Caco-2 (cell line): ENCODE measurements around the gene CHST13. TPM values are rescaled to one million over a fixed set of nuclear protein-coding genes. Genes with fewer than 3 reads are reported as not detected.
A peak's percentile ranks its signal among the peaks of the same experiment; 100 is the strongest.

Experiments used
- BruUV-seq: library from RNA; stranded (reverse); fragments of 400-500 nt; replicated peaks from 2 replicates; lab custom pipeline; 2021; lab: Mats Ljungman, UMichigan
- CTCF ChIA-PET: fragments of 300-600 bp; sonication (Branson Sonifier 250); formaldehyde crosslinking; loops from one replicate; lab custom pipeline; 2022; ENCODE audit warnings: antibody characterized with exemption; lab: Charles Lee
- POLR2A ChIA-PET: fragments of 300-600 bp; sonication (Branson Sonifier 250); formaldehyde crosslinking; loops from one replicate; lab custom pipeline; 2022; ENCODE audit warnings: antibody characterized with exemption; lab: Charles Lee
- DNase-seq, 2 experiments: peaks; one replicate each; pipeline versions ENCODE4 v3.0.0 to v3.0.0-alpha.2; 2020 to 2022
- H3K27me3 ChIP-seq: replicated peaks from 2 replicates; pipeline ENCODE4 v1.6.0; 2011; ENCODE audit warnings: low read length; ENCODE audit not compliant: control insufficient read depth, insufficient read depth
- H3K36me3 ChIP-seq: 2 replicates; pipeline ENCODE4 v1.5.1; 2011; ENCODE audit warnings: low read length; ENCODE audit not compliant: control insufficient read depth, insufficient read depth
- H3K4me1 ChIP-seq: fragments of 250-450 bp; sonication (Bioruptor Pico); 2 replicates; pipeline ENCODE4 v1.5.1; 2020; ENCODE audit warnings: mild to moderate bottlenecking
- H3K4me3 ChIP-seq: 2 replicates; pipeline ENCODE4 v1.5.1; 2011; ENCODE audit warnings: low read depth, mild to moderate bottlenecking, control low read depth, low read length
- H3K9me3 ChIP-seq: fragments of 250-450 bp; sonication (Bioruptor Pico); 2 replicates; pipeline ENCODE4 v1.5.1; 2020; ENCODE audit warnings: mild to moderate bottlenecking, moderate library complexity
- H3K27ac Mint-ChIP-seq: one replicate; pipeline ENCODE4 v1.8.0; 2022; ENCODE audit warnings: mixed read lengths; ENCODE audit not compliant: unreplicated experiment
- H3K27me3 Mint-ChIP-seq: one replicate; pipeline ENCODE4 v1.8.0; 2022; ENCODE audit warnings: mixed read lengths; ENCODE audit not compliant: insufficient read depth, unreplicated experiment
- H3K36me3 Mint-ChIP-seq: one replicate; pipeline ENCODE4 v1.8.0; 2022; ENCODE audit warnings: mild to moderate bottlenecking, mixed read lengths; ENCODE audit not compliant: insufficient read depth, unreplicated experiment
- H3K4me1 Mint-ChIP-seq: one replicate; pipeline ENCODE4 v1.8.0; 2022; ENCODE audit warnings: low read depth, mixed read lengths; ENCODE audit not compliant: unreplicated experiment
- H3K4me3 Mint-ChIP-seq: one replicate; pipeline ENCODE4 v1.8.0; 2022; ENCODE audit warnings: mild to moderate bottlenecking, moderate library complexity, mixed read lengths; ENCODE audit not compliant: unreplicated experiment
- H3K9me3 Mint-ChIP-seq: one replicate; pipeline ENCODE4 v1.8.0; 2022; ENCODE audit warnings: mixed read lengths; ENCODE audit not compliant: unreplicated experiment
- intact Hi-C: fragments of 100-400 bp; cut with micrococcal nuclease; formaldehyde crosslinking; loops from one replicate; pipeline ENCODE4 v1.10.0; 2022; ENCODE audit not compliant: unreplicated experiment
- total RNA-seq: library from RNA; stranded (reverse); gene quantifications from 2 replicates; pipeline ENCODE4 v1.2.3, GENCODE V29; 2022
- TF ChIP-seq, protein P1 (sequence below), 2 experiments: fragments of 200-600 bp in 1 of 2; IDR thresholded peaks; 1 replicate in 1 of 2; 2 replicates in 1 of 2; pipeline versions ENCODE4 v1.5.1 to v1.8.0; 2011 to 2022; ENCODE audit warnings: antibody characterized with exemption in 1 of 2, control low read depth in 1 of 2, inconsistent platforms in 1 of 2, low read depth in 1 of 2, low read length in 1 of 2, mild to moderate bottlenecking in 1 of 2, moderate library complexity in 1 of 2; ENCODE audit not compliant: insufficient read depth in 1 of 2, severe bottlenecking in 1 of 2, unreplicated experiment in 1 of 2

CHST13 gene
- total RNA-seq, 1 experiment from 2014 or later = 25.3 TPM

DNA sequence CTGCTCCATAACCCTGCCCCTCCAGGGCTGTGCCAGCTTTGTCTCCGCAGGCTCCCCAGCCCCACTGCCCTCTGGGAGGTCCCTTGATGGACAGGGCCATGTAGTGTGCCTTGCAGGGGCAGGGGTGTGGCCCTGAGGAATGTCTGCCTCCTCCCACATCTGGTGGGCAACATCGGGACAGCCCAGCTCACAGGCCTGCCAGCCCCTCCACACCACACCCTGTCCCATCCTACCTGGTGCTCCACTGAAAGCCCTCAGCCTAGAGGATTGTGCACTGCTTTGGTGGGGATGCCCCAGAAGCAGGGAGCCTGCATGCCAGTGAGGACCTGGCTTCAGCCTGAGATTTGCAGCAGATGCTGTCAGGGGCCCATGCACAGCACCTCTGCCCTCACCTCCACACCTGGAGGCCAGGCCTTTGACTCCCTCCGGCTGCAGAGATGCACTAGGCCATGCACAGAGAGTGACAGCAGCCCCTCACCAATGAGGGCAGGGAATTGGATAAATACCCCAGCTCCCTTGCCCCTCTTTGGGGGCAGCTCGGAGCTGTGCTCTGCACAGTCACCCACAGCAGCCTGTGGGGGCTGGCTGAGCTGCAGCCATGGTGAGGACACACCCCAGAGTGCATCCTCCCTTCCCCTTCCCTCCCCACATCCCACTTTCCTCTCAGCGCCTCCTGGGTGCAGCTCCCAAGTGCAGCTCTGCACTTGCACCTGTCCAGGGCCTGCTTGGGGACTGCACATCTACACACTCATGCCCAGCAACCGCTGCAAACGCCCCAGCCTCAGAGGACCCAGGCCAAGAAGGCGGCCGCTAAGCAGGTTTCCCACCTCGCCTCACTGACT lies 32.1 kb downstream of the CHST13 start:
- CTCF ChIA-PET = no interaction called here
- H3K27me3 ChIP-seq = no peaks in the 10 kb centered on the region
- no peaks in the 10 kb centered on the region for H3K9me3 ChIP-seq
- TF ChIP-seq, protein P1, sequence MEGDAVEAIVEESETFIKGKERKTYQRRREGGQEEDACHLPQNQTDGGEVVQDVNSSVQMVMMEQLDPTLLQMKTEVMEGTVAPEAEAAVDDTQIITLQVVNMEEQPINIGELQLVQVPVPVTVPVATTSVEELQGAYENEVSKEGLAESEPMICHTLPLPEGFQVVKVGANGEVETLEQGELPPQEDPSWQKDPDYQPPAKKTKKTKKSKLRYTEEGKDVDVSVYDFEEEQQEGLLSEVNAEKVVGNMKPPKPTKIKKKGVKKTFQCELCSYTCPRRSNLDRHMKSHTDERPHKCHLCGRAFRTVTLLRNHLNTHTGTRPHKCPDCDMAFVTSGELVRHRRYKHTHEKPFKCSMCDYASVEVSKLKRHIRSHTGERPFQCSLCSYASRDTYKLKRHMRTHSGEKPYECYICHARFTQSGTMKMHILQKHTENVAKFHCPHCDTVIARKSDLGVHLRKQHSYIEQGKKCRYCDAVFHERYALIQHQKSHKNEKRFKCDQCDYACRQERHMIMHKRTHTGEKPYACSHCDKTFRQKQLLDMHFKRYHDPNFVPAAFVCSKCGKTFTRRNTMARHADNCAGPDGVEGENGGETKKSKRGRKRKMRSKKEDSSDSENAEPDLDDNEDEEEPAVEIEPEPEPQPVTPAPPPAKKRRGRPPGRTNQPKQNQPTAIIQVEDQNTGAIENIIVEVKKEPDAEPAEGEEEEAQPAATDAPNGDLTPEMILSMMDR (IDR thresholded peaks at IDR 0.05; ENCODE audit: insufficient read depth in 1 of 2, low read depth in 1 of 2, low read length in 1 of 2, severe bottlenecking in 1 of 2, unreplicated experiment in 1 of 2) = no peak
- Mint-ChIP-seq H3K9me3 (no peaks in the 10 kb centered on the region), H3K27me3 (peaks cover 7% of the 10 kb centered on the region), H3K27ac (no peak overlapping the region), H3K4me1 (no peaks in the 10 kb centered on the region), H3K36me3 (no peaks in the 10 kb centered on the region), H3K4me3 (no peak overlapping the region)
- DNase-seq = peak in 1 of 2 experiments; percentile 22
- H3K4me3 ChIP-seq = no peak overlapping the region
- intact Hi-C loops = no loop called here
- no peaks in the 10 kb centered on the region for H3K4me1 ChIP-seq
- H3K36me3 ChIP-seq = no peaks in the 10 kb centered on the region
- POLR2A ChIA-PET = no interaction called here
- BruUV-seq = no TSS peak

DNA sequence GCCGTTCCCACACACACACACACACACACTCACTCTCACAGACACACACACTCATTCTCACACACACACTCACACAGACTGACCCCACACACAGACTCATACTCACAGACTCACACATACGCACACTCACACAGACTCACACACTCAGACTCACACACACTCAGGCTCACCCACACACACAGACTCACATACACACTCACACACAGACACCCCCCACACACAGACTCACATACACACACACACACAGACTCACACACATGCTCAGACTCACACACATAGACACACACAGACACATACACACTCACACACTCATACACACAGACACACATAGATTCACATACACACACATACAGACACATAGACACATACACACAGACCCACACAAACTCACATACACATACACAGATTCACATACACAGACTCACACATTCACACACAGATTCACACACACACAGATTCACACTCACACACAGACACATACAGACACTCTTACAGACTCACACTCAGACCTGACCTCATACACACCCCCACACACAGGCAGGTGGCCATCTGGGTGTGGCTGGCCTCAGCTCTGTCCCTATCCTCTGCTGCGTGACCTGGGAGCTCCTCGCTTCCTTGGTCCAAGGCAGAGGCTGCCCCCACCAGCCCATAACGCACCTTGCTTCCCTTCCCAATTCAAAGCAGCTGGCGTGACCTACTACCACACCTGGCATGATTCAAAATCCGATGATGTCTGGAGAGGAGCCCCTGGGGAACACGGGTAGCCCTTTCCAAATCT lies 32.9 kb downstream of the CHST13 start:
- H3K27me3 ChIP-seq = no peaks in the 10 kb centered on the region
- Mint-ChIP-seq H3K9me3 (no peaks in the 10 kb centered on the region), H3K36me3 (no peaks in the 10 kb centered on the region), H3K27me3 (peaks cover 10% of the 10 kb centered on the region), H3K4me1 (no peaks in the 10 kb centered on the region), H3K27ac (no peak overlapping the region), H3K4me3 (no peak overlapping the region)
- TF ChIP-seq, protein P1 (IDR thresholded peaks at IDR 0.05; ENCODE audit: insufficient read depth in 1 of 2, low read depth in 1 of 2, low read length in 1 of 2, severe bottlenecking in 1 of 2, unreplicated experiment in 1 of 2) = no peak
- H3K9me3 ChIP-seq = no peaks in the 10 kb centered on the region
- H3K36me3 ChIP-seq = no peaks in the 10 kb centered on the region
- ChIA-PET CTCF (interaction anchor here (1.1 kb wide), 1 partner anchor 28 kb away, joined by 3 read pairs; no protein-coding TSS in a partner anchor), POLR2A (no interaction called here)
- no TSS peak for BruUV-seq
- intact Hi-C loops = no loop called here
- no peak for DNase-seq
- no peaks in the 10 kb centered on the region for H3K4me1 ChIP-seq
- no peak overlapping the region for H3K4me3 ChIP-seq

DNA sequence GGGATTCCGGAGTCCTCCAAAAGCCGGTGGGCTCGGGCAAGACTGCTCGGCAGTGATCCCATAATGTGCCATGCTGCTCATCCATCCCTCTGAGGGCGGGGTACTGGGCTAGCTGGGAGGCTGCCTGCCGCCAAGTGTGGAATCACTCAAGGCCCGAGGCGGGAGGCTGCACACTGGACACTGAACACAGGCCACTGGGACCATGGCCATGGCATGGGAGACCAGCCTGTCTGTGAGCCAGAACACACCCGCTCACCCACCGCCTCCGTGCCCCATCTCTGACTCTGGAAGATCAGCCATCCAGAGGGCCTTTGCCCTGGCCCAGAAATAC lies 33.4 kb downstream of the CHST13 start:
- BruUV-seq = no TSS peak
- H3K27me3 ChIP-seq = no peaks in the 10 kb centered on the region
- H3K27ac Mint-ChIP-seq = no peak overlapping the region
- DNase-seq = peak in 1 of 2 experiments; percentile 23
- peaks cover 10% of the 10 kb centered on the region for H3K27me3 Mint-ChIP-seq
- H3K4me3 Mint-ChIP-seq = no peak overlapping the region
- no peaks in the 10 kb centered on the region for H3K9me3 ChIP-seq
- intact Hi-C loops = no loop called here
- CTCF ChIA-PET = interaction anchor here (1.1 kb wide), 1 partner anchor 28 kb away, joined by 3 read pairs; no protein-coding TSS in a partner anchor
- H3K36me3 Mint-ChIP-seq = no peaks in the 10 kb centered on the region
- no peaks in the 10 kb centered on the region for H3K4me1 Mint-ChIP-seq
- no peaks in the 10 kb centered on the region for H3K4me1 ChIP-seq
- POLR2A ChIA-PET = no interaction called here
- H3K9me3 Mint-ChIP-seq = no peaks in the 10 kb centered on the region
- TF ChIP-seq, protein P1 (IDR thresholded peaks at IDR 0.05; ENCODE audit: insufficient read depth in 1 of 2, low read depth in 1 of 2, low read length in 1 of 2, severe bottlenecking in 1 of 2, unreplicated experiment in 1 of 2) = no peak
- H3K36me3 ChIP-seq = no peaks in the 10 kb centered on the region
- H3K4me3 ChIP-seq = no peak overlapping the region
